KMS-11 (cell line): ENCODE measurements around the gene HSD11B1L.

Experiments
- H2AFZ ChIP-seq: fragments of 200-600 bp; sonication (generic); 2 replicates; pipeline ENCODE4 v1.6.1; 2016; ENCODE audit warnings: antibody characterized with exemption, mixed run types, low read depth
- H3K27ac ChIP-seq: fragments of 200-600 bp; sonication (generic); 2 replicates; pipeline ENCODE4 v1.6.1; 2016; ENCODE audit warnings: mild to moderate bottlenecking, mixed run types
- H3K27me3 ChIP-seq: fragments of 200-600 bp; sonication (generic); 2 replicates; pipeline ENCODE4 v1.6.1; 2017; ENCODE audit warnings: mild to moderate bottlenecking, low read depth, mixed run types, moderate library complexity; ENCODE audit not compliant: insufficient read depth
- H3K36me3 ChIP-seq: fragments of 200-600 bp; sonication (generic); 2 replicates; pipeline ENCODE4 v1.6.1; 2017; ENCODE audit warnings: mild to moderate bottlenecking, mixed run types; ENCODE audit not compliant: insufficient read depth
- H3K4me1 ChIP-seq: fragments of 200-600 bp; sonication (generic); 2 replicates; pipeline ENCODE4 v1.6.1; 2016; ENCODE audit warnings: mild to moderate bottlenecking, low read depth, mixed run types; ENCODE audit not compliant: poor library complexity, severe bottlenecking
- H3K4me2 ChIP-seq: fragments of 200-600 bp; sonication (generic); 2 replicates; pipeline ENCODE4 v1.7.0; 2016; ENCODE audit warnings: mild to moderate bottlenecking, mixed run types
- H3K4me3 ChIP-seq: fragments of 200-600 bp; sonication (generic); IDR thresholded peaks from 2 replicates; pipeline ENCODE4 v1.6.1; 2017; ENCODE audit warnings: low read depth, low read length, mixed read lengths; ENCODE audit not compliant: insufficient read depth
- H3K79me2 ChIP-seq: fragments of 200-600 bp; sonication (generic); 2 replicates; pipeline ENCODE4 v1.6.1; 2016; ENCODE audit warnings: low read depth, mixed run types; ENCODE audit not compliant: insufficient read depth
- H3K9ac ChIP-seq: fragments of 200-600 bp; sonication (generic); 2 replicates; pipeline ENCODE4 v1.6.1; 2016; ENCODE audit warnings: mild to moderate bottlenecking, mixed run types
- H4K20me1 ChIP-seq: fragments of 200-600 bp; sonication (generic); 2 replicates; pipeline ENCODE4 v1.6.1; 2016; ENCODE audit warnings: mild to moderate bottlenecking, mixed run types; ENCODE audit not compliant: insufficient read depth
- CTCF ChIP-seq: fragments of 200-600 bp; sonication (generic); conservative IDR thresholded peaks from 2 replicates; pipeline ENCODE4 v1.6.1; 2017; ENCODE audit warnings: low read depth, mild to moderate bottlenecking, antibody characterized with exemption, low read length, moderate library complexity, mixed read lengths

Gene HSD11B1L

GRCh38 chr19:5643060-5643459 is 37.8 kb upstream of the HSD11B1L start:
- Histone ChIP-seq H4K20me1 (peaks cover 16% of the 10 kb centered on the region), H3K27ac (no peak overlapping the region), H3K79me2 (peaks cover 70% of the 10 kb centered on the region; the same call in 1 of the 2 replicates), H3K4me1 (no peaks in the 10 kb centered on the region), H3K4me2 (no peak overlapping the region), H3K27me3 (no peaks in the 10 kb centered on the region), H3K9ac (no peak overlapping the region), H3K36me3 (peaks cover 27% of the 10 kb centered on the region; the same call in 1 of the 2 replicates), H3K4me3 (no peak overlapping the region), H2AFZ (no peak overlapping the region)
- TF ChIP-seq CTCF: no peak

GRCh38 chr19:5644037-5644436 is 36.8 kb upstream of the HSD11B1L start:
- Histone ChIP-seq H3K4me1 (no peaks in the 10 kb centered on the region), H4K20me1 (peaks cover 13% of the 10 kb centered on the region), H2AFZ (no peak overlapping the region), H3K27ac (no peak overlapping the region), H3K4me2 (no peak overlapping the region), H3K36me3 (peaks cover 30% of the 10 kb centered on the region; the same call in 1 of the 2 replicates), H3K79me2 (peaks cover 60% of the 10 kb centered on the region; the same call in 1 of the 2 replicates), H3K9ac (no peak overlapping the region), H3K27me3 (no peaks in the 10 kb centered on the region), H3K4me3 (no peak overlapping the region)
- TF ChIP-seq CTCF: no peak

- Histone ChIP-seq H4K20me1 (peaks cover 11% of the 10 kb centered on the region; the same call in 1 of the 2 replicates), H3K4me2 (no peak overlapping the region)
Observed at GRCh38 chr19:5645409-5645808, 35.4 kb upstream of the HSD11B1L start.

GRCh38 chr19:5646703-5647102 is 34.1 kb upstream of the HSD11B1L start:
- Histone ChIP-seq H4K20me1 (peaks cover 6% of the 10 kb centered on the region; the same call in 1 of the 2 replicates), H3K36me3 (peaks cover 40% of the 10 kb centered on the region; the same call in 1 of the 2 replicates)

More at GRCh38 chr19:5645409-5645808, 35.4 kb upstream of the HSD11B1L start:
- H3K27me3 ChIP-seq: no peaks in the 10 kb centered on the region
- no peak for TF ChIP-seq CTCF
- no peak overlapping the region for H3K4me3 ChIP-seq
- peaks cover 36% of the 10 kb centered on the region; the same call in 1 of the 2 replicates for H3K36me3 ChIP-seq
- peaks cover 47% of the 10 kb centered on the region; the same call in 1 of the 2 replicates for H3K79me2 ChIP-seq
- no peaks in the 10 kb centered on the region for H3K4me1 ChIP-seq
- H2AFZ ChIP-seq: no peak overlapping the region
- H3K27ac ChIP-seq: no peak overlapping the region
- no peak overlapping the region for H3K9ac ChIP-seq

More at GRCh38 chr19:5646703-5647102, 34.1 kb upstream of the HSD11B1L start:
- no peak overlapping the region for H3K9ac ChIP-seq
- no peak overlapping the region for H2AFZ ChIP-seq
- peaks cover 35% of the 10 kb centered on the region; the same call in 1 of the 2 replicates for H3K79me2 ChIP-seq
- no peak for TF ChIP-seq CTCF
- H3K27me3 ChIP-seq: no peaks in the 10 kb centered on the region
- H3K4me1 ChIP-seq: no peaks in the 10 kb centered on the region
- no peak overlapping the region for H3K4me2 ChIP-seq
- no peak overlapping the region for H3K4me3 ChIP-seq
- H3K27ac ChIP-seq: no peak overlapping the region
